Measurements from ENCODE around the gene MECR. TPM values are rescaled to one million over a fixed set of nuclear protein-coding genes. Genes with fewer than 3 reads are reported as not detected.

MECR gene
- total and polyA plus RNA-seq, 2 experiments from 2014 or later: 25.7 to 32.3 TPM

DNA sequence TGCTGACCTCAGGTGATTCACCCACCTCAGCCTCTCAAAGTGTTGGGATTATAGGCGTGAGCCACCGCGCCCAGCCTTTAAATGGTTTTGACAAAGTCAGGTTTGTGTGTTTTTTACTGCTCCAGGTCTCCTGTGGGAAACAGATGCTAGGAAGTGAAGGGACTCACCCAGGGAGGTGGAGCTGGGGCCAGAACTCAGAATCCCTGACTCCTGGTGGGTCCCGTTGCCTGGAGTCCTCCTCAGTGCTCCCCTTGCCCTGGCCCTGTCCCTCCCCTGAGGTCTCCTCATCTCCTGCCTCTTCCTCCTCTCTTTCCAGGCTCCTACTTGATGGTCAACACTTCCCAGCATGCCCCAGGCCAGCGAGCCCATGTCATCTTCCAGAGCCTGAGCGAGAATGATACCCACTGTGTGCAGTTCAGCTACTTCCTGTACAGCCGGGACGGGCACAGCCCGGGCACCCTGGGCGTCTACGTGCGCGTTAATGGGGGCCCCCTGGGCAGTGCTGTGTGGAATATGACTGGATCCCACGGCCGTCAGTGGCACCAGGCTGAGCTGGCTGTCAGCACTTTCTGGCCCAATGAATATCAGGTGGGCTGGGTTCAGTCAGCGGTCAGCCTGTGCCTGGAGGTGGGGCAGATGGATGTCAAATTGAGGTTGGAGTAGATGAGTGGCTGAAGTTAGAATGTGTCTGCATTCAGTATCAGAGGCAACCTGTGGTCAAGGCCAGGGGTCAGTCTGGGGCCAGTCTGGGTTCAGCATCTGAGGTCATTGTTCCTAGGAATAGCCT is 27.6 kb upstream of the MECR start:
- H3K4me3 Mint-ChIP-seq: peak overlapping the region; percentile 41; the same call in 2 of the 3 replicates

GRCh38 chr1:29256979-29257804 is 26.5 kb upstream of the MECR start:
- Histone ChIP-seq H3K27me3 (ENCODE audit: insufficient read depth) (peaks cover 50% of the 10 kb centered on the region), H3K4me1 (ENCODE audit: insufficient read depth) (peaks cover 32% of the 10 kb centered on the region), H3F3A (replicated peaks; ENCODE audit: low read depth) (no peaks in the 10 kb centered on the region), H2AFZ (no peak overlapping the region), H3K4me3 (peak overlapping the region; percentile 32; the same call in 1 of the 2 replicates), H3K9me2 (ENCODE audit: insufficient read depth) (no peaks in the 10 kb centered on the region), H3K79me2 (replicated peaks; ENCODE audit: insufficient read depth) (0 out of 2 replicates have a peak, but pooled peaks cover 6% of the 10 kb centered on the region), H4K20me1 (replicated peaks; ENCODE audit: insufficient read depth) (peaks cover 2% of the 10 kb centered on the region; the same call in 1 of the 2 replicates), H3K27ac (ENCODE audit: low read depth) (no peak overlapping the region), H3K36me3 (ENCODE audit: insufficient read depth) (no peaks in the 10 kb centered on the region), H3K4me2 (peak overlapping the region; percentile 64)
- Mint-ChIP-seq H3K36me3 (ENCODE audit: low read depth) (no peaks in the 10 kb centered on the region), H3K27me3 (ENCODE audit: insufficient read depth, low read depth, poor library complexity) (peaks cover 58% of the 10 kb centered on the region), H3K9me3 (no peaks in the 10 kb centered on the region), H3K4me3 (peak overlapping the region; percentile 4; the same call in 1 of the 3 replicates), H3K4me1 (peaks cover 46% of the 10 kb centered on the region), H3K27ac (no peak overlapping the region)
- TF ChIP-seq ZNF331 (CRISPR knock-in tag; IDR thresholded peaks at IDR 0.05; ENCODE audit: low read depth) (no peak), CREB1 (CRISPR knock-in tag; IDR thresholded peaks at IDR 0.05; ENCODE audit: low read depth) (no peak), JUNB (IDR thresholded peaks at IDR 0.05; ENCODE audit: unreplicated experiment) (no peak), EZH2 (IDR thresholded peaks at IDR 0.05; ENCODE audit: low read depth, unreplicated experiment) (no peak), EZH2phosphoT487 (IDR thresholded peaks at IDR 0.05; ENCODE audit: unreplicated experiment) (no peak), NANOG (IDR thresholded peaks at IDR 0.05; ENCODE audit: borderline replicate concordance) (no peak)
- TF ChIP-seq, protein P1, sequence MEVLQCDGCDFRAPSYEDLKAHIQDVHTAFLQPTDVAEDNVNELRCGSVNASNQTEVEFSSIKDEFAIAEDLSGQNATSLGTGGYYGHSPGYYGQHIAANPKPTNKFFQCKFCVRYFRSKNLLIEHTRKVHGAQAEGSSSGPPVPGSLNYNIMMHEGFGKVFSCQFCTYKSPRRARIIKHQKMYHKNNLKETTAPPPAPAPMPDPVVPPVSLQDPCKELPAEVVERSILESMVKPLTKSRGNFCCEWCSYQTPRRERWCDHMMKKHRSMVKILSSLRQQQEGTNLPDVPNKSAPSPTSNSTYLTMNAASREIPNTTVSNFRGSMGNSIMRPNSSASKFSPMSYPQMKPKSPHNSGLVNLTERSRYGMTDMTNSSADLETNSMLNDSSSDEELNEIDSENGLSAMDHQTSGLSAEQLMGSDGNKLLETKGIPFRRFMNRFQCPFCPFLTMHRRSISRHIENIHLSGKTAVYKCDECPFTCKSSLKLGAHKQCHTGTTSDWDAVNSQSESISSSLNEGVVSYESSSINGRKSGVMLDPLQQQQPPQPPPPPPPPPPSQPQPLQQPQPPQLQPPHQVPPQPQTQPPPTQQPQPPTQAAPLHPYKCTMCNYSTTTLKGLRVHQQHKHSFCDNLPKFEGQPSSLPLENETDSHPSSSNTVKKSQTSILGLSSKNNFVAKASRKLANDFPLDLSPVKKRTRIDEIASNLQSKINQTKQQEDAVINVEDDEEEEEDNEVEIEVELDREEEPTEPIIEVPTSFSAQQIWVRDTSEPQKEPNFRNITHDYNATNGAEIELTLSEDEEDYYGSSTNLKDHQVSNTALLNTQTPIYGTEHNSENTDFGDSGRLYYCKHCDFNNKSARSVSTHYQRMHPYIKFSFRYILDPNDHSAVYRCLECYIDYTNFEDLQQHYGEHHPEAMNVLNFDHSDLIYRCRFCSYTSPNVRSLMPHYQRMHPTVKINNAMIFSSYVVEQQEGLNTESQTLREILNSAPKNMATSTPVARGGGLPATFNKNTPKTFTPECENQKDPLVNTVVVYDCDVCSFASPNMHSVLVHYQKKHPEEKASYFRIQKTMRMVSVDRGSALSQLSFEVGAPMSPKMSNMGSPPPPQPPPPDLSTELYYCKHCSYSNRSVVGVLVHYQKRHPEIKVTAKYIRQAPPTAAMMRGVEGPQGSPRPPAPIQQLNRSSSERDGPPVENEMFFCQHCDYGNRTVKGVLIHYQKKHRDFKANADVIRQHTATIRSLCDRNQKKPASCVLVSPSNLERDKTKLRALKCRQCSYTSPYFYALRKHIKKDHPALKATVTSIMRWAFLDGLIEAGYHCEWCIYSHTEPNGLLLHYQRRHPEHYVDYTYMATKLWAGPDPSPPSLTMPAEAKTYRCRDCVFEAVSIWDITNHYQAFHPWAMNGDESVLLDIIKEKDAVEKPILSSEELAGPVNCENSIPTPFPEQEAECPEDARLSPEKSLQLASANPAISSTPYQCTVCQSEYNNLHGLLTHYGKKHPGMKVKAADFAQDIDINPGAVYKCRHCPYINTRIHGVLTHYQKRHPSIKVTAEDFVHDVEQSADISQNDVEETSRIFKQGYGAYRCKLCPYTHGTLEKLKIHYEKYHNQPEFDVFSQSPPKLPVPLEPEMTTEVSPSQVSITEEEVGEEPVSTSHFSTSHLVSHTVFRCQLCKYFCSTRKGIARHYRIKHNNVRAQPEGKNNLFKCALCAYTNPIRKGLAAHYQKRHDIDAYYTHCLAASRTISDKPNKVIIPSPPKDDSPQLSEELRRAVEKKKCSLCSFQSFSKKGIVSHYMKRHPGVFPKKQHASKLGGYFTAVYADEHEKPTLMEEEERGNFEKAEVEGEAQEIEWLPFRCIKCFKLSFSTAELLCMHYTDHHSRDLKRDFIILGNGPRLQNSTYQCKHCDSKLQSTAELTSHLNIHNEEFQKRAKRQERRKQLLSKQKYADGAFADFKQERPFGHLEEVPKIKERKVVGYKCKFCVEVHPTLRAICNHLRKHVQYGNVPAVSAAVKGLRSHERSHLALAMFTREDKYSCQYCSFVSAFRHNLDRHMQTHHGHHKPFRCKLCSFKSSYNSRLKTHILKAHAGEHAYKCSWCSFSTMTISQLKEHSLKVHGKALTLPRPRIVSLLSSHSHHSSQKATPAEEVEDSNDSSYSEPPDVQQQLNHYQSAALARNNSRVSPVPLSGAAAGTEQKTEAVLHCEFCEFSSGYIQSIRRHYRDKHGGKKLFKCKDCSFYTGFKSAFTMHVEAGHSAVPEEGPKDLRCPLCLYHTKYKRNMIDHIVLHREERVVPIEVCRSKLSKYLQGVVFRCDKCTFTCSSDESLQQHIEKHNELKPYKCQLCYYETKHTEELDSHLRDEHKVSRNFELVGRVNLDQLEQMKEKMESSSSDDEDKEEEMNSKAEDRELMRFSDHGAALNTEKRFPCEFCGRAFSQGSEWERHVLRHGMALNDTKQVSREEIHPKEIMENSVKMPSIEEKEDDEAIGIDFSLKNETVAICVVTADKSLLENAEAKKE (CRISPR knock-in tag; IDR thresholded peaks at IDR 0.05): no peak
- TF ChIP-seq, protein P2, sequence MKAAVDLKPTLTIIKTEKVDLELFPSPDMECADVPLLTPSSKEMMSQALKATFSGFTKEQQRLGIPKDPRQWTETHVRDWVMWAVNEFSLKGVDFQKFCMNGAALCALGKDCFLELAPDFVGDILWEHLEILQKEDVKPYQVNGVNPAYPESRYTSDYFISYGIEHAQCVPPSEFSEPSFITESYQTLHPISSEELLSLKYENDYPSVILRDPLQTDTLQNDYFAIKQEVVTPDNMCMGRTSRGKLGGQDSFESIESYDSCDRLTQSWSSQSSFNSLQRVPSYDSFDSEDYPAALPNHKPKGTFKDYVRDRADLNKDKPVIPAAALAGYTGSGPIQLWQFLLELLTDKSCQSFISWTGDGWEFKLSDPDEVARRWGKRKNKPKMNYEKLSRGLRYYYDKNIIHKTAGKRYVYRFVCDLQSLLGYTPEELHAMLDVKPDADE (IDR thresholded peaks at IDR 0.05): no peak
- ATAC-seq (peak; percentile 1; the same call in 2 of the 3 replicates), DNase-seq (ENCODE audit: low spot score) (peak; percentile 56)

More for the DNA sequence above, 27.6 kb upstream of the MECR start:
- Histone ChIP-seq H3K4me2 (peak overlapping the region; percentile 95; the same call in 1 of the 2 replicates), H3K27ac (ENCODE audit: low read depth) (no peak overlapping the region), H3K4me3 (no peak overlapping the region; the same call in 1 of the 2 replicates), H3K79me2 (replicated peaks; ENCODE audit: insufficient read depth) (0 out of 2 replicates have a peak, but pooled peaks cover 6% of the 10 kb centered on the region), H3F3A (replicated peaks; ENCODE audit: low read depth) (no peaks in the 10 kb centered on the region), H3K27me3 (ENCODE audit: insufficient read depth) (peaks cover 50% of the 10 kb centered on the region), H3K9me2 (ENCODE audit: insufficient read depth) (no peaks in the 10 kb centered on the region), H4K20me1 (replicated peaks; ENCODE audit: insufficient read depth) (peaks cover 2% of the 10 kb centered on the region; the same call in 1 of the 2 replicates), H2AFZ (no peak overlapping the region), H3K4me1 (ENCODE audit: insufficient read depth) (peaks cover 32% of the 10 kb centered on the region), H3K36me3 (ENCODE audit: insufficient read depth) (no peaks in the 10 kb centered on the region)
- ATAC-seq: no peak
- peaks cover under 1% of the 10 kb centered on the region; the same call in 2 of the 3 replicates for H3K36me3 Mint-ChIP-seq (ENCODE audit: low read depth)
- no peak overlapping the region for H3K27ac Mint-ChIP-seq
- DNase-seq (ENCODE audit: low spot score): no peak
- peaks cover 46% of the 10 kb centered on the region for H3K4me1 Mint-ChIP-seq
- no peak for TF ChIP-seq CREB1 (CRISPR knock-in tag; IDR thresholded peaks at IDR 0.05; ENCODE audit: low read depth)
- TF ChIP-seq, protein P2 (IDR thresholded peaks at IDR 0.05): no peak
- peaks cover 56% of the 10 kb centered on the region for H3K27me3 Mint-ChIP-seq (ENCODE audit: insufficient read depth, low read depth, poor library complexity)
- no peaks in the 10 kb centered on the region for H3K9me3 Mint-ChIP-seq
